HCT116 (cell line): ENCODE results near the gene GAREM2. TPM values are rescaled to one million over a fixed set of nuclear protein-coding genes. Genes with fewer than 3 reads are reported as not detected.

Experiments
- ATAC-seq: fragments of 200-7000 bp; cut with Tn5 transposase; 2 replicates; pipeline ENCODE4 v1.9.1; 2020; ENCODE audit warnings: mild to moderate bottlenecking, moderate library complexity
- BruUV-seq: library from RNA; stranded (reverse); fragments of 400-500 nt; replicated peaks from 2 replicates; lab custom pipeline; 2021; lab: Mats Ljungman, UMichigan
- CTCF ChIA-PET: fragments of 300-600 bp; sonication (Branson Sonifier 250); formaldehyde crosslinking; loops from one replicate; lab custom pipeline; 2021; ENCODE audit warnings: antibody characterized with exemption; lab: Charles Lee
- POLR2A ChIA-PET: fragments of 300-600, 350-600 bp; sonication (Branson Sonifier 250); formaldehyde crosslinking; loops from one replicate; lab custom pipeline; 2021; ENCODE audit warnings: antibody characterized with exemption; lab: Charles Lee
- RAD21 ChIA-PET, 2 experiments: fragments of 300-600 bp; sonication (Branson Sonifier 250); formaldehyde crosslinking; loops; one replicate each; lab custom pipeline; 2023; ENCODE audit warnings: low total read pairs in 2 of 2; ENCODE audit not compliant: uncharacterized antibody in 2 of 2, unreplicated experiment in 2 of 2, low non-redundant PET in 1 of 2; lab: Charles Lee
- DNase-seq: peaks from one replicate; pipeline ENCODE4 v3.0.0-alpha.2; 2010; ENCODE audit warnings: low read depth, low spot score
- H2AFZ ChIP-seq: fragments of 200-600 bp; shearing (Covaris generic), sonication (generic); 2 replicates; pipeline ENCODE4 v1.6.1; 2017; ENCODE audit warnings: low read depth, mixed run types, mixed read lengths, antibody characterized with exemption, low read length; ENCODE audit not compliant: poor library complexity, severe bottlenecking
- H3K27ac ChIP-seq: 2 replicates; pipeline ENCODE4 v1.5.1; 2012; ENCODE audit warnings: low read depth, low read length
- H3K27me3 ChIP-seq: fragments of 200-600 bp; sonication (generic); 2 replicates; pipeline ENCODE4 v1.6.1; 2016; ENCODE audit warnings: mixed run types, low read length, mixed read lengths; ENCODE audit not compliant: insufficient read depth
- H3K36me3 ChIP-seq, 2 experiments: fragments of 200-500 bp in 1 of 2; fragments of 200-600 bp in 1 of 2; sonication (Bioruptor generic) in 1 of 2; sonication (generic) in 1 of 2; 2 replicates each; pipeline versions ENCODE4 v1.5.1 to v1.6.1; 2014 to 2016; ENCODE audit warnings: low read length in 2 of 2, inconsistent platforms in 1 of 2, mixed read lengths in 1 of 2, mixed run types in 1 of 2; ENCODE audit not compliant: insufficient read depth in 2 of 2, control insufficient read depth in 1 of 2
- H3K4me1 ChIP-seq, 2 experiments: fragments of 200-600 bp in 1 of 2; sonication (generic) in 1 of 2; 2 replicates each; pipeline versions ENCODE4 v1.5.1 to v1.6.1; 2012 to 2017; ENCODE audit warnings: low read length in 2 of 2, inconsistent platforms in 1 of 2, mild to moderate bottlenecking in 1 of 2, mixed read lengths in 1 of 2, mixed run types in 1 of 2, moderate library complexity in 1 of 2; ENCODE audit not compliant: insufficient read depth in 2 of 2, control insufficient read depth in 1 of 2
- H3K4me2 ChIP-seq: fragments of 200-600 bp; sonication (generic); 2 replicates; pipeline ENCODE4 v1.6.1; 2017; ENCODE audit warnings: mixed run types, low read length, mixed read lengths
- H3K4me3 ChIP-seq, 2 experiments: fragments of 200-600 bp in 1 of 2; sonication (generic) in 1 of 2; replicated peaks in 1 of 2; 2 replicates each; pipeline ENCODE4 v1.5.1; 2011 to 2016; ENCODE audit warnings: low read length in 2 of 2, control low read depth in 1 of 2, low read depth in 1 of 2, mild to moderate bottlenecking in 1 of 2, mixed read lengths in 1 of 2, mixed run types in 1 of 2
- H3K79me2 ChIP-seq: fragments of 200-600 bp; sonication (generic); 2 replicates; pipeline ENCODE4 v1.6.1; 2017; ENCODE audit warnings: mild to moderate bottlenecking, mixed run types, low read length, moderate library complexity, mixed read lengths; ENCODE audit not compliant: insufficient read depth
- H3K9ac ChIP-seq: fragments of 200-600 bp; sonication (generic); 2 replicates; pipeline ENCODE4 v1.6.1; 2016; ENCODE audit warnings: low read length, mixed read lengths
- H3K9me2 ChIP-seq: fragments of 200-600 bp; sonication (generic), shearing (Covaris generic); 2 replicates; pipeline ENCODE4 v1.6.1; 2017; ENCODE audit warnings: mixed run types, mild to moderate bottlenecking, moderate library complexity; ENCODE audit not compliant: insufficient read depth
- H3K9me3 ChIP-seq, 2 experiments: fragments of 200-500 bp in 1 of 2; fragments of 200-600 bp in 1 of 2; sonication (Bioruptor generic) in 1 of 2; sonication (generic) in 1 of 2; 2 replicates each; pipeline ENCODE4 v1.6.1; 2014 to 2017; ENCODE audit warnings: low read length in 2 of 2, mixed read lengths in 2 of 2, inconsistent platforms in 1 of 2, low read depth in 1 of 2, mild to moderate bottlenecking in 1 of 2, mixed run types in 1 of 2, moderate library complexity in 1 of 2; ENCODE audit not compliant: control insufficient read depth in 1 of 2, insufficient read depth in 1 of 2
- H4K20me1 ChIP-seq: fragments of 200-600 bp; sonication (generic), shearing (Covaris generic); 2 replicates; pipeline ENCODE4 v1.6.1; 2017; ENCODE audit warnings: mixed run types, mild to moderate bottlenecking, moderate library complexity; ENCODE audit not compliant: insufficient read depth
- ELF1 ChIP-seq: IDR thresholded peaks from 2 replicates; pipeline ENCODE4 v1.6.1; 2012; ENCODE audit warnings: low read depth, borderline replicate concordance
- FOSL1 ChIP-seq: IDR thresholded peaks from 2 replicates; pipeline ENCODE4 v1.6.1; 2012; ENCODE audit warnings: low read depth
- POLR2AphosphoS5 ChIP-seq: IDR thresholded peaks from 2 replicates; pipeline ENCODE4 v1.6.1; 2011; ENCODE audit warnings: mild to moderate bottlenecking, low read depth, low read length, moderate library complexity
- SP1 ChIP-seq: IDR thresholded peaks from 2 replicates; pipeline ENCODE4 v1.6.1; 2012; ENCODE audit warnings: low read depth
- YY1 ChIP-seq: IDR thresholded peaks from 2 replicates; pipeline ENCODE4 v1.6.1; 2011; ENCODE audit warnings: low read length, low read depth, moderate library complexity, mild to moderate bottlenecking; ENCODE audit not compliant: insufficient replicate concordance; ENCODE audit errors: extremely low read depth
- ZFX ChIP-seq: fragments of 450-650 bp; IDR thresholded peaks from 2 replicates; pipeline ENCODE4 v1.6.1; 2017
- intact Hi-C: fragments of 100-400 bp; cut with micrococcal nuclease; formaldehyde crosslinking; loops from 2 replicates; pipeline ENCODE4 v1.10.0; 2022
- total RNA-seq: library from RNA; stranded (reverse); gene quantifications from one replicate; pipeline ENCODE4 v1.2.1, GENCODE V29; 2021; ENCODE audit not compliant: unreplicated experiment
- TF ChIP-seq, protein P1 (sequence below): IDR thresholded peaks from 2 replicates; pipeline ENCODE4 v1.6.1; 2011; ENCODE audit warnings: mild to moderate bottlenecking, low read length, moderate library complexity; ENCODE audit not compliant: insufficient replicate concordance; ENCODE audit errors: extremely low read depth

The GAREM2 gene
- total RNA-seq, 1 experiment from 2014 or later: 13.3 TPM

DNA sequence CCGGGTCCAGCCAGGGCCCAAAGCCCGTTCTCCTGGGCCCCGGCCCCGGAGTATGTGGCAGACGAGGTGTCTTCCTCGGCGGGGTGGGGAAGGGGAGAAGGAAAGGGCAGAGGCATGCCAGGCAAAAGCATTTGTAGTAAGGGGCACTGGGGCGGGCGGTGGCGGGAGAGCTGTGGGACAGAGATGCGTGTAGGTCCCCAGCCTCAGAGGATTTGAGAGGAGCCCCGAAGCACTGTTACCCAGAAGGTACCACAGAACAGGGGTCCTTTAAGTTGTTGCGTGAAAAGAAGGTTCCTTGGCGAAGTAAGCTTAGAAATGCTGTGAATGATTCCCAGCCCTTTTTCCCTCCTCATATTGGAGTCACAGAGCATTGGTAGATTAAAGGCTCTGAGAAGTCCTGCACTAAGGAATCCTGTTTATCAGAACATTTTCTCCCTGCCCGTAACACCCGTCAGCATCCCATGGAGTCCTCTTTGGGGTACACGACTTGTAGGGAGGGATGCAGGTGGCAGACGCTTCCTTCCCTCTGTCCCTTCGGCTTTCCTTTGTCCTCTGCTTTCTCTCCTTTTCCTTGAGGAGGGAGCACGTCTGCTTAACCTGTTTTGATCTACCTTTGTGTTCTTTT is 12.5 kb downstream of the GAREM2 start (continued):
- TF ChIP-seq YY1: no peak
- TF ChIP-seq, protein P1, sequence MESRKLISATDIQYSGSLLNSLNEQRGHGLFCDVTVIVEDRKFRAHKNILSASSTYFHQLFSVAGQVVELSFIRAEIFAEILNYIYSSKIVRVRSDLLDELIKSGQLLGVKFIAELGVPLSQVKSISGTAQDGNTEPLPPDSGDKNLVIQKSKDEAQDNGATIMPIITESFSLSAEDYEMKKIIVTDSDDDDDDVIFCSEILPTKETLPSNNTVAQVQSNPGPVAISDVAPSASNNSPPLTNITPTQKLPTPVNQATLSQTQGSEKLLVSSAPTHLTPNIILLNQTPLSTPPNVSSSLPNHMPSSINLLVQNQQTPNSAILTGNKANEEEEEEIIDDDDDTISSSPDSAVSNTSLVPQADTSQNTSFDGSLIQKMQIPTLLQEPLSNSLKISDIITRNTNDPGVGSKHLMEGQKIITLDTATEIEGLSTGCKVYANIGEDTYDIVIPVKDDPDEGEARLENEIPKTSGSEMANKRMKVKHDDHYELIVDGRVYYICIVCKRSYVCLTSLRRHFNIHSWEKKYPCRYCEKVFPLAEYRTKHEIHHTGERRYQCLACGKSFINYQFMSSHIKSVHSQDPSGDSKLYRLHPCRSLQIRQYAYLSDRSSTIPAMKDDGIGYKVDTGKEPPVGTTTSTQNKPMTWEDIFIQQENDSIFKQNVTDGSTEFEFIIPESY: no peak

DNA sequence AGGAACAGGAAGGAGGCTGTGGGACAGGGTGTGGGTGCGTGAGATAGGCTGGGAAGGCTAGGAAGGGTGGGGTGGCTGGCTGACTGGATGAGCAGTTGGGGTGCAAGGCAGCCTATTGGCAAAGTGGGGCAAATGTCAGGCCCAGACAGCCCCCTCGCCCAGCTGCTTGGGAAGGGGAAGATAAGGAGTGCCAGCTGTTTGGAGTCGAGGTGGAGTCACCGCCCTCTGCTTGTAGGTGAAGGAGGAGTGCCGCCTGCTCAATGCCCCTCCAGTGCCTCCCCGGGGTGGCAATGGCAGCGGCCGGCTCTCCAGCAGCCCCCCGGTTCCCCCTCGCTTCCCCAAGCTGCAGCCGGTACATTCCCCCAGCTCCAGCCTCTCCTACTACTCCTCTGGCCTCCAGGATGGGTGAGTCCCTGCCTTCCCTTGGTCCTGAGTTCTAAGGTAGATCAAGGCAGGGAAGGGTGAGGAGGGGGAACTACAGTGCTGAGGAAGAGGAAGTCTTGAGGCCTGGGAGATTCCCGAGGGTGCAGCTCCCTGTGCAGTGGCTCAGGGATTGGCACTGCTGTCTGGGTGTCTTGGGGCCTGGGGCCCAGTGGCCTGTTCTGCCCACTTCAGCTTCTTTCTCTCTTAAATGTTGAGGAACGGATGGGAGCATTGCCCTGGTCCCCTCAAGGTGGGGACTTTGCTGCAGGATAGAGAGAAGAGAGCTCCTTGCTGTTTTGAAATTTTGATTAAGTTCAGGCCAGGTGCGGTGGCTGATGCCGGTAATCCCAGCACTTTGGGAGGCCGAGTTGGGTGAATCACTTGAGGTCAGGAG is 13.3 kb downstream of the GAREM2 start:
- ChIA-PET CTCF (no interaction called here), RAD21 (no interaction called here), POLR2A (no interaction called here)
- Histone ChIP-seq H4K20me1 (no peaks in the 10 kb centered on the region), H3K27ac (no peak overlapping the region), H3K27me3 (no peaks in the 10 kb centered on the region), H3K4me1 (peaks cover 0 to 9% of the 10 kb centered on the region in 2 experiments; a peak in 1 of 4 replicates), H3K9ac (peak overlapping the region; percentile 65; the same call in 1 of the 2 replicates), H3K79me2 (no peaks in the 10 kb centered on the region), H3K4me3 (peak overlapping the region in 1 of 2 experiments; percentile 58; a peak in 2 of 4 replicates)
- BruUV-seq: no TSS peak
- no peak for DNase-seq
- TF ChIP-seq ELF1 (no peak), POLR2AphosphoS5 (no peak), FOSL1 (no peak), YY1 (no peak), ZFX (no peak), SP1 (no peak)
- TF ChIP-seq, all 23 proteins: peak for 0
- intact Hi-C loops: no loop called here
- ATAC-seq: no peak
- Histone ChIP-seq H2AFZ (no peak overlapping the region), H3K9me3 (no peaks in the 10 kb centered on the region), H3K36me3 (no peaks in the 10 kb centered on the region), H3K4me2 (peak overlapping the region; percentile 71), H3K9me2 (no peaks in the 10 kb centered on the region)
